H1 (cell line): ENCODE results near the gene ANKFY1.

ENCODE experiments used
- YY1 ChIP-seq: IDR thresholded peaks from 2 replicates; pipeline ENCODE4 v1.6.1; 2011; ENCODE audit warnings: low read depth, mild to moderate bottlenecking, low read length
- TF ChIP-seq, protein P1 (sequence below): IDR thresholded peaks from 2 replicates; pipeline ENCODE4 v1.6.1; 2012; ENCODE audit warnings: inconsistent platforms

DNA sequence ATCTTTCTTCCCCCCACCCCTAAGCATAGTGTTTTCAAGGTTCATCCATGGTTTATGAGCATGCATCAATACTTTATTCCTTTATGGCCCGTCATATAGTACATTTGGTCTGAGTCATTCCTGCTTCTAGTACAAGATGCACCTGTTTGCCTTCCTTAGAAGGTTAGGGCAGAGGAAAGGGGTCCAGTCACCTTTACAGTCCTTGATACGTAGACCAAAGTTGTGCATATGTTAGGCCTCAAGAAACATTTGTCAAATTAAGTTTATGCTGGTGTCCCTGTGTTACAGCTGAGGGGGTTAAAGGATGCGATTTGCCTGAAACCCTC, 119.4 kb downstream of the ANKFY1 start:
- TF ChIP-seq YY1 = no peak
- TF ChIP-seq, protein P1, sequence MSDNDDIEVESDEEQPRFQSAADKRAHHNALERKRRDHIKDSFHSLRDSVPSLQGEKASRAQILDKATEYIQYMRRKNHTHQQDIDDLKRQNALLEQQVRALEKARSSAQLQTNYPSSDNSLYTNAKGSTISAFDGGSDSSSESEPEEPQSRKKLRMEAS = no peak
